ENCODE data around the gene XRRA1. TPM values are rescaled to one million over a fixed set of nuclear protein-coding genes. Genes with fewer than 3 reads are reported as not detected.

XRRA1 gene
- total and polyA plus RNA-seq, 2 of the 13 experiments (the other 11 are each of a cell fraction or from before 2014, with no cell fraction given): 7.6 to 10.5 TPM

GRCh38 chr11:74948898-74949752 lies at the start of gene XRRA1, which contains the start of gene SPCS2 (continued):
- TF ChIP-seq MTA1 (CRISPR knock-in tag; IDR thresholded peaks at IDR 0.05; ENCODE audit: borderline replicate concordance) (peak; percentile 89; the same call in 1 of the 2 replicates), ZNF83 (CRISPR knock-in tag; IDR thresholded peaks at IDR 0.05; ENCODE audit: borderline replicate concordance) (no peak), THAP11 (CRISPR knock-in tag; IDR thresholded peaks at IDR 0.05) (peak; percentile 98), ZNF232 (CRISPR knock-in tag; IDR thresholded peaks at IDR 0.05; ENCODE audit: borderline replicate concordance) (peak; percentile 80; the same call in 1 of the 2 replicates), ZNF530 (CRISPR knock-in tag; IDR thresholded peaks at IDR 0.05; ENCODE audit: low read depth) (no peak), CCAR2 (optimal IDR thresholded peaks at IDR 0.05; ENCODE audit: low read depth, low read length) (no peak), MYC (CRISPR knock-in tag; IDR thresholded peaks at IDR 0.05; ENCODE audit: borderline replicate concordance) (peak; percentile 87), ZNF546 (CRISPR knock-in tag; conservative IDR thresholded peaks at IDR 0.05) (0 out of 2 replicates have a peak, but pooled peaks have one; percentile 44), AGO1 (IDR thresholded peaks at IDR 0.05; ENCODE audit: low read depth, low read length, poor library complexity, severe bottlenecking) (peak; percentile 63), ZNF337 (CRISPR knock-in tag; IDR thresholded peaks at IDR 0.05; ENCODE audit: borderline replicate concordance, low read depth) (no peak), ZNF260 (CRISPR knock-in tag; IDR thresholded peaks at IDR 0.05; ENCODE audit: borderline replicate concordance, low read depth) (no peak), GTF3A (CRISPR knock-in tag; conservative IDR thresholded peaks at IDR 0.05) (peak; percentile 80; the same call in 1 of the 2 replicates), ATF7 (IDR thresholded peaks at IDR 0.05) (no peak), ATF7 (CRISPR knock-in tag; IDR thresholded peaks at IDR 0.05) (peak; percentile 41; the same call in 1 of the 2 replicates), ZNF510 (CRISPR knock-in tag; IDR thresholded peaks at IDR 0.05; ENCODE audit: low read depth) (peak; percentile 84), ZBTB40 (IDR thresholded peaks at IDR 0.05) (no peak), ZBTB40 (CRISPR knock-in tag; IDR thresholded peaks at IDR 0.05) (peak; percentile 86), FOXK2 (IDR thresholded peaks at IDR 0.05) (no peak), GATA4 (IDR thresholded peaks at IDR 0.05; ENCODE audit: borderline replicate concordance, low read depth) (peak; percentile 42; the same call in 1 of the 2 replicates), ZFP82 (CRISPR knock-in tag; IDR thresholded peaks at IDR 0.05; ENCODE audit: borderline replicate concordance) (no peak)
